GM19035 (cell line): ENCODE results near the gene CHEK1.
"Not testable (repeated sequence)": the region's sequence is repeated elsewhere in the genome, so short reads cannot be mapped to it uniquely, and the experiment has no call there.

ENCODE experiments used
- ATAC-seq: cut with Tn5 transposase; IDR thresholded peaks from one replicate; pipeline ENCODE4 v1.9.1; 2021; ENCODE audit not compliant: unreplicated experiment

Gene CHEK1

DNA sequence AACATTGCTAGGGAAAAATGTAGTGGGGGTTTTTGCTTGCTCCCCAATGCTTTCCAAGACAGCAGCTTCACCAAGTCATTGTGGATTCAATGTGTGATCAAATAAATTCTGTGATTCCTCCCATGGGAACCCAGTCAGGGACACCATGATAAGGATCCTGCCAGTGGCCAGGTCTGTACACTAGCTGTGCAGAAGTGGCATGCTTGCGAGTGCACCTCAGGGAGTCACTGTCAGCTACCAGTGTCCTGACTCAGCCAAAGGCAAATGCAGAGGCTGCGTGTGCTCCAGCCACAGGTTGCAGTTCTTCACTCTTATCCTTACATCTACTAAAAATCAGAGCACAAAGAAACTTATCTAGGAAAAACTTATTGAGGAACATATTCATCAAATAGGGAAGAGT lies 65.0 kb downstream of the CHEK1 start:
- no peak for ATAC-seq

DNA sequence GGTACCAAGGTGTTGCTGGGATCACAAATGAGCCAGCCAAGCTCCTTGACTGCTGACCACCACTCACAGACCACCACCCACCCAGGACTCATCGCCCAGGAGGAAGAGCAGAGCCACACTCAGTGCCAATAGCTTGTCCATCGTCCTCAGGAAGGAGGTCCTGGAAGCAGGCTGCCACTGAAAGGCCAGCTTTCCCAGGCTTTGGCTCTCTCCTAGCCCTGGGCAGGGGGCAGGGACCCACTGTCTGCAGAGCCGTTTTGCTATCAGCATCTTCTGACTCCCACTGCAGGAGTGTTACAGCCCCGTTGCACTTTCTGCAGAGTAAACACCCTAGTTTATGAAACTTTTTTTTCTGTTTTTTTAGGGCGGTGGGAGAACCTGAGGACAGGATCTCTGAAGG lies 67.9 kb downstream of the CHEK1 start:
- no peak for ATAC-seq

DNA sequence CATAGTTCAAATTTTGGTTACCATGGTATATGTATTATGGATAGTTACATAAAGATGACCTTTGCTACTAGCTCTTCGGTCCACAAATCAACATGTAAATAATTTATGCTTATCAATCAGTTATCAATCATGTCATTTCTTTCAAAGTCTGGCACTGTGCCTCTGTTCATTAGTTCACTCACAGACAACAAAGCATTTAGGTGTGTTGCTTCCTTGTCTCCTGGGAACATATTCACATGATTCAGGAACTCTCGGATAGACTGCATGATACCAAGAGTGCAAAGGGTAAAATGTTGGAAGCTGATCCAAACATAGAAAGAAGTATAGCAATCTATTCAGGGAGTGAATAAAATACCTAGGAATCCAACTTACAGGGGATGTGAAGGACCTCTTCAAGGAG lies 70.0 kb downstream of the CHEK1 start:
- no peak for ATAC-seq

DNA sequence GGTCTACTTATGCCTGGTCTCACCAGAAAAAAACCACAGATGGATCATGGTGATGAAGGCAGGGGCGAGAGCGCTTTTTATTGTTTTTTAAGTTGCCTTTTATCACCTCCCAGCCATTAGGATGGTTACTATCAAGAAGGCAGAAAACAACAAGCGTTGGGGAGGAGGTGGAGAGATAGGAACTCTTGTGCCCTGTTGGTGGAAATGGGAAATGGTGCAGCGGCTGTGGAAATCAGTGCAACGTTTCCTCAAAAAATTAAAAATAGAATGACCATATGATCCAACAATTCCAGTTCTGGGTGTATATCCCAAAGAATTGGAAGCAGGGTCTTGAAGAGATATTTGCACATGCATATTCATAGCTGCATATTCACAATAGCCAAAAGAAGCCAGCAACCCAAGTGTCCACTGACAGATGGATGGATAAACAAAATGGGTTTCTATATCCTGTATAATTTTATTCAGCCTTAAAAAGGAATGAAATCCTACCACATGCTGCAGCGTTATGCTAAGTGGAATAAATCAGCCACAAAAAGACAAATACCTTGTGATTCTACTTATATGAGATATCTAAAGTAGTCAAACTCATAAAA lies 76.2 kb downstream of the CHEK1 start:
- ATAC-seq: no peak

DNA sequence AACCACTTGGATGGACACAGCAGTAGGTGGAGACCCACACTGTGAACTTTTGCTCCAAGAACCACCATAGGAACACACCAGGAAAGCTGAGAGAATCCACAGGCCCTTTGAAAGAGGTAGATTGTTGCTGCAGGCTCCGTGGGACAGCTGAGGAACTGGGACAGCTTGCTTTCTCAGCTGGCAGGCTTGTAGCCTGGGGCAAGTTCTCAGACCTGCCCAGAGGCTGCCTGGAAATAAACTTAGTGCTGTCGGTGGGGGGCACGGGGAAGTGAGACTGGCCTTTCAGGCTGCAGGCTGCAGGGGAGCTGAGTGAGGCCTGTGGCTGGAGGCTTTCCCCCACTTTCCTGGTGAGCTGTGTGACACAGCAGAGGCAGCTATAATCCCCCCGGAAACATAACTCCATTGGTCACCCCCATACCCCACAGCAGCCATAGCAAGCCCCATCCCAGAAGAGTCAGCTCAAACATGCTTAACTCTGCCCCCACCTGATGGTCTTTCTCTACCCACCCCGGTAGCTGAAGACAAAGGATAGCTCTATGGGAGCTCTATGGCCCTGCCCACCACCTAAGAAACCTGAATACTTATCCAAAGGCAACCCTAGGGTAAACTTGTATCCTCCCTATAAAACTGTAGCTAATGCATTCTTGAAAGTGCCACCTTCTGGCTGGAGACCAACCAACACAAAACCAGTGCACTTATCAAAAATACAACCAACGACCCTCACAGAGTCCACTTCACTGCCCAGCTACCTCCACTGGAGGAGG lies 77.1 kb downstream of the CHEK1 start:
- ATAC-seq: no peak

DNA sequence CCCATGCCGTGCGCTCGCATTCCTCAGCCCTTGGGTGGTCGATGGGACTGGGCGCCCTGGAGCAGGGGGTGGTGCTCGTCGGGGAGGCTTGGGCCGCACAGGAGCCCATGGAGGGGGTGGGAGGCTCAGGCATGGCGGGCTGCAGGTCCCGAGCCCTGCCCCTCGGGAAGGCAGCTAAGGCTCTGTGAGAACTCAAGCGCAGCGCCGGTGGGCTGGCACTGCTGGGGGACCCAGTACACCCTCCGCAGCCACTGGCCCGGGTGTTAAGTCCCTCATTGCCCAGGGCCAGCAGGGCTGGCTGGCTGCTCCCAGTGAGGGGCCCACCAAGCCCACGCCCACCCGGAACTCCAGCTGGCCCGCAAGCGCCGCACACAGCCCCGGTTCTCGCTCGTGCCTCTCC lies 79.7 kb downstream of the CHEK1 start:
- not testable (repeated sequence) for ATAC-seq

DNA sequence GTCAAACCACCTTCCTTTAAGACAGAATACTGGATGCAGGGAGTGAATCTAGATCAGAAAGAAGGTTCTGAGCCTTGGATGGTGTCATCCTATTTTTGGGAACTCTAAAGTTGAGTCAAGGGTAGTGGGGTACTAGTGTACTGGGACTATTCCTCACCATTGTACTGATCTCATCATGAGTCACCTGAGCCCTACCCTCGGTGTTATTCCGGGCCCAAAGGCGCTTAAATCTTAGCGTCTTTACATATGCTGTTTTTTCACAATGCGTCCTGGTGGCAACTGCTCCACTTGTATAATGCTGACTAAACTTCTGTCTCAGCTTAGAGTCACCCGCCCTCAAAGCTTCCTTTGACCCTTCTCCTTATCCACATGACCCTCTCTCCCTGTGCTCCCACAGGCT lies 95.8 kb downstream of the CHEK1 start:
- ATAC-seq: no peak

DNA sequence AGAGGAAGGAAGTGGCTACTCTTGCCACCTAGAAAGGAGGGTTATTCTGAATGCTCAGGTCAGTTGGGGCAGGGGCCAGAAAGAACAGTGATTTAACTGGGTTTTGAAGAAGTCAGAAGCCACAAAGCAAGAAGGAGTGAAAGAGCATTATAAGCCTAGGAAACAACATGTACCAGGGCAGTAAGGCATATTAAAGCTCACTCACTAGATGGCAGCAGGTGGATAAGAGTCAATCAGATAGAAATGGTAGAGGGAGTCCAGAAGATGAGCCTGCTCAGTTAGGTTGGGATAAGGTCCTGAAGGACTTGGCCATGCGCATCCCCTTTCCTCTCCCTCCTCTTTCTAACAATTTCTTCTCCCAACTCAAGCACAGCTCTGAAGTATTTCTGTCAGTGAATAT lies 99.2 kb downstream of the CHEK1 start:
- no peak for ATAC-seq
